HG02970 (cell line): ENCODE measurements around the gene RNF151.
"Not testable (repeated sequence)": the region's sequence is repeated elsewhere in the genome, so short reads cannot be mapped to it uniquely, and the experiment has no call there.

Source experiments
- ATAC-seq: cut with Tn5 transposase; IDR thresholded peaks from one replicate; pipeline ENCODE4 v1.9.1; 2021; ENCODE audit warnings: mild to moderate bottlenecking, moderate library complexity, moderate number of reproducible peaks; ENCODE audit not compliant: unreplicated experiment, low FRiP score

The RNF151 gene

GRCh38 chr16:1966460-1966859, at the start of gene RNF151:
Gene RNF151 (plus strand): TSS chr16:1966856. CDS start chr16:1966882, 26 bp downstream.
- ATAC-seq, result no peak

- no peak for ATAC-seq
These were observed 49.5 kb upstream of the RNF151 start for GRCh38 chr16:1917056-1917664.

GRCh38 chr16:1917665-1918350, 48.8 kb upstream of the RNF151 start:
- ATAC-seq, result no peak

DNA sequence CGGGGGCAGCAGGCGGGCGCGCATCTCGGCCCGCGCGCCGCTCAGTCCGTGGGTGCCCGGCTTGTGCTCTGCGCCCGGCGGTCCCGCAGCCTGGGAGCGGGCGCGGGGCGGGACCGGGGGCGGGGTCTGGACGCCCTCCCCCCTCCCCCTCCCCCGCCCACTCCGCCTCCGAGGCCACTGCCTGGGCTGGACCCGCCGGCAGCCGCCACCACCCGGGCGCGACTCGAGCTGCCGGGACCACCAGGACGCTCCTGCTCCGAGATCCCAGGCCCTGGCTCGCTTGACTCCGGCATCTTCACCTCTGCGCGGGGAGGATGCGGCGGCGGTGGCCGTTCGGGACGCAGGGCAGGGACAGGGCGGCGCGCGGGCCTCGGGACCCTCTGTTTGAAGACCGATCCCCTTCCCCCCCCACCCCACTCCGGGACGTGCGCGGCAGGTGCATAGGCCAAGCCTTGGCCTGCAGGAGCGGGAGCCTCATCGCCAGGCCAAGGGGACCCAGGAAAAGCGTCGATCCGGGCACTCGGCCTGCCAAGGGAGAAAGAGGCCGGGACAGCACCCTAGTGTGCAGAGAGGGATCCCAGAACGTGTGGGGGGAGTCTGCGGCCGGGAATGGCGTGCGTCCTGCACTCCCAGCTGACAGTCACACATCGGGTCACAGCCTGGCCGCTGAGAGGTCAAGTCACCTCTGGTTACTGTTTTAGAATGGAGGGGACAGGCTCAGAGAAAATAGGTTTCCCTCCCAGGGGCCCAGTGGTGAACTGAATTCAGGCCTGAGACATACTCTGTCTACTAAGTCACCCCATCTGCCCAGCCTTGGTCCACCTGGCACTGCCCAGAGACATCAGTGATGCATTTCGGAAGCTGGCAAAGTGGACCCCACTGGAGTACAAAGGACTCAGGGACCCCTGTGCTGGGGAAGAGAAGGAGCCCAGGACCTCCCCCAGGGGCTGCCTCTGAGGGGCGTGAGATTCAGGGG, 48.0 kb upstream of the RNF151 start, which contains the start of gene HS3ST6:
Gene HS3ST6, minus strand, starts transcription at position 65 of the 976 bp plus-strand sequence. CDS start 92 bp downstream, outside the sequence.
- no peak for ATAC-seq

- ATAC-seq, result no peak
These were observed 47.2 kb upstream of the RNF151 start for GRCh38 chr16:1919327-1919998.

GRCh38 chr16:1920122-1920521, 46.5 kb upstream of the RNF151 start:
- ATAC-seq, result not testable (repeated sequence)

GRCh38 chr16:1920727-1921171, 45.9 kb upstream of the RNF151 start:
- no peak for ATAC-seq

GRCh38 chr16:1922357-1922756, 44.3 kb upstream of the RNF151 start:
- ATAC-seq, result no peak

DNA sequence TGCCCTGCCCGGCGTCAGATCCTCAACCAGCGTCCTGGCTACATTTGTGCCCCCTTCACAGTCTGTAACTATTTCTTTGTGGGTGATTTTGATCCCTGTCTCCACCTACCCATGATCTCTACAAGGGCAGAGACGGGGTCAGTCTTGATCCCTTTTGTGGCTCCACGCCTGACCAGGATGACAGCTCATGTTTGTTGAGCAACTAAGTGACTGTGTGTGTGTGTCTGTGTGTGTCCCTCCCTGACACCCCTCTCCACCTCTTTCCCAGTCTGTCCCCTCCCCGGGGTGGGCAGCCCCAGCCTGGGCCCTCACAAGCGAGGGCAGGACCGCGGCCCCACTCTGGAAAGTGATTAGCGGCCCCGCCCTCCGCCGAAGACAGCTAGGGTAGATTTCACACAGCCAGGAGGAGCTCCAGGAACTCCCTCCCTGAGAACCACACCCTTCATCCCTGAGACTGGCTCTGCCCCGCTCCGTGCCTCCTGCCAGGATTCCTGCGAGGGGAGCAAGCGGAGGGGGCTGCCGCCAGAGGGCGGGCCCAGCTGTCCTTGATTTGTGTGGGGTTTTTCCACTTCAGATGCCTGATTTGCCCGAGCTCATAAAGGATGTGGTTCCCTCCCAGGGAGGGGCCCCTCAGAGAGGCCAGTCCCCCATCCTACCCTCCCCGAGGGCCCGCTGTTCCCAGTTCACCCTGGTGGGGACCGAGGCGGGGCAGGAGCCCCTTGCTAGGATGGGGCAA, 43.2 kb upstream of the RNF151 start:
- no peak for ATAC-seq

DNA sequence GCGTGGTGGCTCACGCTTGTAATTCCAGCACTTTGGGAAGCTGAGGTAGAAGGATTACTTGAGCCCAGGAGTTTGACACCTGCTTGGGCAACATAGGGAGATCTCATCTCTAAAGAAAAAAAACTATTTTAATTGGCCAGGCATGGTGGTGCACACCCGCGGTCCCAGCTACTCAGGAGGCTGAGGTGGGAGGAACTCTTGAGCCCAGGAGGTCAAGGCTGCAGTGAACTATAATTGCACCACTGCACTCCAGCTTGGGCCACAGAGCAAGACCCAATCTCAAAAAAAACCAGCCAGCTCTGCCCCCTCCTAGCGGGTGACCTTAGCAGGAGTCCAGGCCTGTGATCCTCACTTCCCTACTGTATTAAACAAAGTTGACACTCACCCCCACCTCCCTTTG, 42.6 kb upstream of the RNF151 start:
- ATAC-seq, result no peak

GRCh38 chr16:1926271-1926670, 40.4 kb upstream of the RNF151 start:
- ATAC-seq, result no peak

- ATAC-seq, result no peak
These were observed 37.6 kb upstream of the RNF151 start for GRCh38 chr16:1929105-1929504.

- peak; percentile 91 for ATAC-seq
These were observed 36.9 kb upstream of the RNF151 start for GRCh38 chr16:1929578-1930337.

- no peak for ATAC-seq
These were observed 36.3 kb upstream of the RNF151 start for GRCh38 chr16:1930338-1930720.

GRCh38 chr16:1932050-1933028, 34.3 kb upstream of the RNF151 start:
- no peak for ATAC-seq

DNA sequence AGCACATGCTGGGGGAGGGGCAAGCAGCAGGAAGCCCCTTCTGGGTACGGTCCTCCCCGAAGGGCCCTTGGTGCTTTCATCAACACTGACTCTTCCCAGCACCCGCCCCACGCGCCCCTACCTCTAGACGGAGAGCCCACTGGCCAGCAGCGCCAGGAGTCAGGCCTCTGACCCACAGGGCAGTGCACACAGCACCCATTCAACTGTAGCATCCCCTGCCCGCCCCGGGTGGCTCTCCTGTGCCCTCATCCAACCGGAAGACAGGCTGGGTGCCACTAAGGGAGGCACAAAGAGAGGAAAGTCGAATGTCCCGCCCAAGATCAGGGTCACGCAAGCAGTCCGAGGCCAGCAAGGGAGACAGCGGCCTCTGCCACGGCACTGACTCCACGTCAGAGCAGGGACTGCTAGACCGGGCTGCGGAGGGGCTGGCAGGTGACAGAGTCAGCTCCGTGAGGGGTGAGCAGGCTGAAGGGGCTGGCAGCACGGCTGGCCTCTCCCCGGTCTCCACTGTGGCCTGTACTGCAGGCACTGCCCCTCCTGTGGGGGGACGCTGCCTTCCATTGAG, 33.5 kb upstream of the RNF151 start:
- ATAC-seq, result no peak

DNA sequence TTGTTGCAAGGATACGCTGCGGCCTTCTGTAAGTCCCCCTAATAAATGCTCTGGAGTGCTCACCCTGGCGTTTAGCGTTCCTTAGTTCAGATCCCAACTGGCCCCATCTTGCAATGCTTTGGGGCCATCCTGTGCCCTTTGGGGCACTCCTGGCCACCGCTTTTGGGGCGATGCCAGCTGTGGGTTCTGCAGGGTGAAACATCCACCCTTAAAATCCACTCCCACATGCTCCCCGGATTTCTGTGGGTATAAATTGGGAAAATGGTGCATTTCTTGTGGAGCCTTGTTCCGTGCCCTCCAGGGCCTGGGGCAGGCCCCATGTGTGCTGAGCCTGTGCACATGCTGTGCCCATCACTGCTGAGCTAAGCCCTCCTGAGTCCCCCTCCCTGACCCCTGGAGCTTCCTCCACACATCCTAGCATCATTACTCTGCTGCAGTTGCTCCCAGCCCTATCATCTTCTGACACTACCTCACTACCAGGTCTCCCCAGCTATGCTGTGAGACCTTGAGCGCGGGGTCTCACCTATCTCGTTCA, 29.6 kb upstream of the RNF151 start:
- ATAC-seq, result no peak
